SK-N-SH treated with all-trans-retinoic acid at 6 μM for 48 hours (cell line): ENCODE measurements around the gene SNAP25.

Experiments
- ATAC-seq: fragments of 200-7000 bp; cut with Tn5 transposase; 3 replicates; pipeline ENCODE4 v1.9.1; 2020; ENCODE audit warnings: mild to moderate bottlenecking, moderate library complexity
- ARNTL ChIP-seq: fragments of 450-650 bp; formaldehyde crosslinking; IDR thresholded peaks from 2 replicates; pipeline ENCODE4 v1.5.0; 2020; ENCODE audit warnings: low read depth, mild to moderate bottlenecking, moderate library complexity, borderline replicate concordance
- BACH2 ChIP-seq: fragments of 250-450 bp; sonication (Bioruptor Pico); IDR thresholded peaks from 2 replicates; pipeline ENCODE4 v1.9.0; 2021; ENCODE audit warnings: mild to moderate bottlenecking, borderline replicate concordance
- CREB5 ChIP-seq: fragments of 250-450 bp; sonication (Bioruptor Pico); IDR thresholded peaks from 2 replicates; pipeline ENCODE4 v1.5.1; 2020; ENCODE audit warnings: low read depth, mild to moderate bottlenecking, moderate library complexity
- CSDC2 ChIP-seq: fragments of 250-450 bp; sonication (Bioruptor Pico); IDR thresholded peaks from 2 replicates; pipeline ENCODE4 v1.5.0; 2020; ENCODE audit warnings: mild to moderate bottlenecking, moderate library complexity
- CSRNP3 ChIP-seq: fragments of 250-450 bp; sonication (Bioruptor Pico); IDR thresholded peaks from 2 replicates; pipeline ENCODE4 v1.5.1; 2021; ENCODE audit warnings: mild to moderate bottlenecking, moderate library complexity
- ESRRG ChIP-seq: fragments of 250-450 bp; sonication (Bioruptor Pico); IDR thresholded peaks from 2 replicates; pipeline ENCODE4 v1.6.1; 2021; ENCODE audit warnings: mild to moderate bottlenecking
- GLIS3 ChIP-seq: fragments of 250-450 bp; sonication (Bioruptor Pico); IDR thresholded peaks from 2 replicates; pipeline ENCODE4 v1.5.0; 2020; ENCODE audit warnings: mild to moderate bottlenecking, moderate library complexity
- ISL1 ChIP-seq: fragments of 250-450 bp; sonication (Bioruptor Pico); IDR thresholded peaks from 2 replicates; pipeline ENCODE4 v2.1.2; 2022; ENCODE audit warnings: mild to moderate bottlenecking, moderate library complexity
- OSR1 ChIP-seq: fragments of 250-450 bp; sonication (Bioruptor Pico); IDR thresholded peaks from 2 replicates; pipeline ENCODE4 v1.8.0; 2022; ENCODE audit warnings: moderate library complexity, mild to moderate bottlenecking, inconsistent platforms
- PATZ1 ChIP-seq: fragments of 250-450 bp; sonication (Bioruptor Pico); IDR thresholded peaks from 2 replicates; pipeline ENCODE4 v1.8.0; 2020; ENCODE audit warnings: mild to moderate bottlenecking, moderate library complexity, borderline replicate concordance
- POU6F1 ChIP-seq: fragments of 250-450 bp; sonication (Bioruptor Pico); IDR thresholded peaks from 2 replicates; pipeline ENCODE4 v1.8.0; 2021; ENCODE audit warnings: low read depth, mild to moderate bottlenecking, moderate library complexity, borderline replicate concordance
- PPARA ChIP-seq: fragments of 250-450 bp; sonication (Bioruptor Pico); IDR thresholded peaks from 2 replicates; pipeline ENCODE4 v1.5.0; 2020; ENCODE audit warnings: mild to moderate bottlenecking, borderline replicate concordance
- RARB ChIP-seq: fragments of 250-450 bp; sonication (Bioruptor Pico); IDR thresholded peaks from 2 replicates; pipeline ENCODE4 v1.8.0; 2021; ENCODE audit warnings: mild to moderate bottlenecking, moderate library complexity
- SNAI2 ChIP-seq: fragments of 250-450 bp; sonication (Bioruptor Pico); IDR thresholded peaks from 2 replicates; pipeline ENCODE4 v1.5.0; 2020; ENCODE audit warnings: mild to moderate bottlenecking, moderate library complexity
- TCF4 ChIP-seq: fragments of 250-450 bp; sonication (Bioruptor Pico); IDR thresholded peaks from 2 replicates; pipeline ENCODE4 v1.8.0; 2021; ENCODE audit warnings: mild to moderate bottlenecking, moderate library complexity, borderline replicate concordance
- TOX ChIP-seq: fragments of 250-450 bp; sonication (Bioruptor Pico); IDR thresholded peaks from 2 replicates; pipeline ENCODE4 v1.8.0; 2021; ENCODE audit warnings: mild to moderate bottlenecking, moderate library complexity, borderline replicate concordance
- TSHZ2 ChIP-seq: fragments of 250-450 bp; sonication (Bioruptor Pico); IDR thresholded peaks from 2 replicates; pipeline ENCODE4 v1.5.0; 2020; ENCODE audit warnings: mild to moderate bottlenecking, moderate library complexity
- ZC3H10 ChIP-seq: fragments of 250-450 bp; sonication (Bioruptor Pico); IDR thresholded peaks from 2 replicates; pipeline ENCODE4 v1.5.1; 2021; ENCODE audit warnings: mild to moderate bottlenecking, moderate library complexity
- ZFP3 ChIP-seq: fragments of 250-450 bp; sonication (Bioruptor Pico); IDR thresholded peaks from 2 replicates; pipeline ENCODE4 v1.5.0; 2020; ENCODE audit warnings: mild to moderate bottlenecking, moderate library complexity
- ZFP30 ChIP-seq: fragments of 450-650 bp; formaldehyde crosslinking; IDR thresholded peaks from 2 replicates; pipeline ENCODE4 v1.5.0; 2022; ENCODE audit warnings: mild to moderate bottlenecking, moderate library complexity
- ZNF70 ChIP-seq: fragments of 450-650 bp; formaldehyde crosslinking; IDR thresholded peaks from 2 replicates; pipeline ENCODE4 v1.5.0; 2020; ENCODE audit warnings: mild to moderate bottlenecking, moderate library complexity
- ZNF8 ChIP-seq: fragments of 450-650 bp; formaldehyde crosslinking; IDR thresholded peaks from 2 replicates; pipeline ENCODE4 v1.5.0; 2020; ENCODE audit warnings: mild to moderate bottlenecking, moderate library complexity

The SNAP25 gene

GRCh38 chr20:10250902-10251301, 32.3 kb downstream of the SNAP25 start:
- ATAC-seq, result no peak
- TF ChIP-seq PATZ1 (CRISPR knock-in tag), result no peak
- no peak for TF ChIP-seq ZNF8 (CRISPR knock-in tag)
- no peak for TF ChIP-seq PPARA
- no peak for TF ChIP-seq TSHZ2 (CRISPR knock-in tag)
- TF ChIP-seq TCF4, result no peak
- TF ChIP-seq CSDC2, result no peak
- no peak for TF ChIP-seq ZNF70 (CRISPR knock-in tag)
- TF ChIP-seq ARNTL, result no peak
- no peak for TF ChIP-seq ISL1
- no peak for TF ChIP-seq GLIS3 (CRISPR knock-in tag)
- no peak for TF ChIP-seq BACH2 (CRISPR knock-in tag)
- TF ChIP-seq OSR1 (CRISPR knock-in tag), result no peak
- no peak for TF ChIP-seq CSRNP3 (CRISPR knock-in tag)
- TF ChIP-seq SNAI2 (CRISPR knock-in tag), result no peak
- TF ChIP-seq CREB5 (CRISPR knock-in tag), result no peak
- TF ChIP-seq ZFP3 (CRISPR knock-in tag), result no peak
- no peak for TF ChIP-seq RARB (CRISPR knock-in tag)
- no peak for TF ChIP-seq POU6F1 (CRISPR knock-in tag)
- TF ChIP-seq, all 23 proteins: peak for 0

GRCh38 chr20:10253780-10254179, 35.1 kb downstream of the SNAP25 start:
- ATAC-seq, result no peak
- TF ChIP-seq ARNTL (no peak), CREB5 (CRISPR knock-in tag) (no peak), ESRRG (CRISPR knock-in tag) (no peak), BACH2 (CRISPR knock-in tag) (no peak), ZNF8 (CRISPR knock-in tag) (no peak), ZFP30 (no peak), PPARA (no peak)

- ATAC-seq, result no peak
- TF ChIP-seq CSDC2 (no peak), ZNF8 (CRISPR knock-in tag) (no peak), ZNF70 (CRISPR knock-in tag) (no peak), RARB (CRISPR knock-in tag) (no peak), ESRRG (CRISPR knock-in tag) (no peak), TOX (CRISPR knock-in tag) (no peak), ISL1 (no peak), TCF4 (no peak), PATZ1 (CRISPR knock-in tag) (no peak), ZFP30 (no peak), ARNTL (no peak), BACH2 (CRISPR knock-in tag) (no peak), ZC3H10 (no peak)
- TF ChIP-seq, all 23 proteins: peak for 0
Measured at GRCh38 chr20:10255846-10256245, 37.2 kb downstream of the SNAP25 start.
